Stimulated activated naive B cell treated with anti-CD40 and anti-IgM and Interleukin-4, amounts not matched to agents 10 μg/mL and 1 μg/mL and 100 μg/mL, for 72 hours (primary cell): ENCODE measurements around the gene SEMA4F.

Experiments
- ATAC-seq, 2 donors: fragments of 150-1000 bp; cut with Tn5 transposase; replicated peaks; 2 replicates each; pipeline ENCODE4 v1.10.0; 2021; ENCODE audit warnings: moderate library complexity in 1 of 2
- DNase-seq: peaks from one replicate; pipeline ENCODE4 v3.0.0; 2021
- H3K27ac Mint-ChIP-seq: one replicate; pipeline ENCODE4 v1.8.0; 2022; ENCODE audit warnings: mild to moderate bottlenecking, mixed read lengths
- H3K27me3 Mint-ChIP-seq, 2 donors: one replicate each; pipeline ENCODE4 v1.8.0; 2022; ENCODE audit warnings: mixed read lengths in 2 of 2
- H3K36me3 Mint-ChIP-seq, 2 donors: one replicate each; pipeline ENCODE4 v1.8.0; 2022; ENCODE audit warnings: mixed read lengths in 2 of 2, mild to moderate bottlenecking in 1 of 2
- H3K4me1 Mint-ChIP-seq, 2 donors: one replicate each; pipeline ENCODE4 v1.8.0; 2022; ENCODE audit warnings: mixed read lengths in 2 of 2, mild to moderate bottlenecking in 1 of 2
- H3K4me3 Mint-ChIP-seq, 2 donors: one replicate each; pipeline ENCODE4 v1.8.0; 2022; ENCODE audit warnings: mild to moderate bottlenecking in 2 of 2, mixed read lengths in 2 of 2, moderate library complexity in 1 of 2
- H3K9me3 Mint-ChIP-seq, 2 donors: one replicate each; pipeline ENCODE4 v1.8.0; 2022; ENCODE audit warnings: mixed read lengths in 2 of 2, mild to moderate bottlenecking in 1 of 2

Gene SEMA4F

DNA sequence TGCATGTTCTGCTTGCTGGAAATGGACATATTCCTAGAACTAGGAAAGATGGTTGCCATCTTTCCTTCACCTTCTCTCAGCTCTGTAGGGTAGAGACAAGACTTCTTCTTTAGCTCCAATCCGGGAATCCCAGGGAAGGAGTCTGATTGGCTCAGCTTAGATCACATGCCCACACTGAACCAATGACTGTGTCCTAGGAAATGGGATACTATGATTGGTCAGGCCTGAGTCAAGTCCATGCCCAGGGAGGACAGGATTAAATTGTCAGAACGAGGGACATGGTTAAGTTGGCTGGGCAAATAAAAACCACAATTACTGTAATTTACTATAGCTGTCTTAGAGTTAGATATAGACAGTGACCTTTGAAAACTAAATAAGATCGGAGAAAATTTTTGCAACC lies 31.4 kb downstream of the SEMA4F start:
- H3K36me3 Mint-ChIP-seq = peaks cover 0 to 9% of the 10 kb centered on the region in 2 donors
- DNase-seq (no peak), ATAC-seq (no peak)
- H3K27me3 Mint-ChIP-seq = no peaks in the 10 kb centered on the region
- no peak overlapping the region for H3K4me3 Mint-ChIP-seq
- H3K4me1 Mint-ChIP-seq = no peaks in the 10 kb centered on the region
- H3K9me3 Mint-ChIP-seq = no peaks in the 10 kb centered on the region
- H3K27ac Mint-ChIP-seq = no peak overlapping the region

DNA sequence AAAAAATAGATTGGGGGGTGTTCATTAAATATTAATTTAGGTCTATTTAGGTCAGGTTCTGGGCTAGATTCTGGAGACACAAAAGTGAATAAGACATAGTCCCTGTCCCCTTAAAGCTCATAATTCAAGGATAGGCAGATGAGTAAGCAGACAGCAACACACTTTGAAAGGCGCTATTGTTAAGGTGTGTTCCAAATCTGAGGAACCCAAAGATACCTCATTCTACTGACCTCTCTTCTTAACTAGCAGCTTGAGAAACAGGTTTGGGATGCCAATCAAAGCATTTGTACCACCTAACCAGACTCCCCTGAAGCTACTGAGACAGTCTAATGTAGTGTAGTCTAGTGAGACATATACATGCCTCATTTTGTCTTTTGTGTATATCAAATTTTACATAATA lies 34.8 kb downstream of the SEMA4F start:
- DNase-seq = no peak
- Mint-ChIP-seq H3K27ac (no peak overlapping the region), H3K4me3 (no peak overlapping the region), H3K9me3 (no peaks in the 10 kb centered on the region), H3K27me3 (peaks cover 6 to 10% of the 10 kb centered on the region in 2 donors), H3K36me3 (peaks cover 0 to 4% of the 10 kb centered on the region in 2 donors), H3K4me1 (no peaks in the 10 kb centered on the region)
- ATAC-seq = no peak

DNA sequence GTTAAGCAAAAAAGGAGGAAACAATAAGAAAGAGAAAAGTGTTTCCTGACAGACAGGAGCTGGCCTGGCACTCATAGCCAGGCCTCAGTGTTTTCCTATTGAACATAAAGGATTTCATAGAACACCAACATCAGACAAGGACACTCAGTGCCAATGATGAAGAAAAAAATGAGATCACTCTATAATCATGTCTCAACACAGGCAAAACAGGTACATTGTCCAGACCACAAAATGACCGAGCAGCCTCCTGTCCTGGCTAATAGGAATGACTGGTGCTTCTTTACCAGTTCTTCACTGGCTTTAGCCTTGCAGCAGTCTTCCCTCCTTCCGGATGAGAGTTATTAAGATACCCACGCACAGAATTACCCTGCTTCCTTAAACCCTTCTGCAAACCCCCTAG lies 35.6 kb downstream of the SEMA4F start:
- DNase-seq = no peak
- no peaks in the 10 kb centered on the region for H3K4me1 Mint-ChIP-seq
- H3K9me3 Mint-ChIP-seq = no peaks in the 10 kb centered on the region
- no peak overlapping the region for H3K4me3 Mint-ChIP-seq
- H3K27me3 Mint-ChIP-seq = peaks cover 6 to 10% of the 10 kb centered on the region in 2 donors
- ATAC-seq = no peak
- H3K36me3 Mint-ChIP-seq = peaks cover 0 to 4% of the 10 kb centered on the region in 2 donors
- H3K27ac Mint-ChIP-seq = no peak overlapping the region

GRCh38 chr2:74690571-74690970 lies 36.5 kb downstream of the SEMA4F start:
- Mint-ChIP-seq H3K27ac (no peak overlapping the region), H3K4me3 (no peak overlapping the region), H3K4me1 (no peaks in the 10 kb centered on the region), H3K27me3 (peaks cover 10 to 12% of the 10 kb centered on the region in 2 donors), H3K9me3 (no peaks in the 10 kb centered on the region), H3K36me3 (peaks cover 0 to 4% of the 10 kb centered on the region in 2 donors)
- DNase-seq = peak; percentile 11
- peak; percentile 82 to 84 for ATAC-seq

- H3K9me3 Mint-ChIP-seq = no peaks in the 10 kb centered on the region
- no peak overlapping the region for H3K27ac Mint-ChIP-seq
- ATAC-seq (no peak), DNase-seq (no peak)
- peaks cover 10 to 12% of the 10 kb centered on the region in 2 donors for H3K27me3 Mint-ChIP-seq
- no peaks in the 10 kb centered on the region for H3K36me3 Mint-ChIP-seq
- no peaks in the 10 kb centered on the region for H3K4me1 Mint-ChIP-seq
- no peak overlapping the region for H3K4me3 Mint-ChIP-seq
These were observed 37.9 kb downstream of the SEMA4F start for GRCh38 chr2:74691929-74692328.

GRCh38 chr2:74693213-74693612 lies 39.2 kb downstream of the SEMA4F start:
- ATAC-seq (no peak), DNase-seq (no peak)
- H3K36me3 Mint-ChIP-seq = no peaks in the 10 kb centered on the region
- H3K27me3 Mint-ChIP-seq = peaks cover 10 to 12% of the 10 kb centered on the region in 2 donors
- H3K4me1 Mint-ChIP-seq = no peaks in the 10 kb centered on the region
- no peak overlapping the region for H3K27ac Mint-ChIP-seq
- no peaks in the 10 kb centered on the region for H3K9me3 Mint-ChIP-seq
- H3K4me3 Mint-ChIP-seq = no peak overlapping the region

DNA sequence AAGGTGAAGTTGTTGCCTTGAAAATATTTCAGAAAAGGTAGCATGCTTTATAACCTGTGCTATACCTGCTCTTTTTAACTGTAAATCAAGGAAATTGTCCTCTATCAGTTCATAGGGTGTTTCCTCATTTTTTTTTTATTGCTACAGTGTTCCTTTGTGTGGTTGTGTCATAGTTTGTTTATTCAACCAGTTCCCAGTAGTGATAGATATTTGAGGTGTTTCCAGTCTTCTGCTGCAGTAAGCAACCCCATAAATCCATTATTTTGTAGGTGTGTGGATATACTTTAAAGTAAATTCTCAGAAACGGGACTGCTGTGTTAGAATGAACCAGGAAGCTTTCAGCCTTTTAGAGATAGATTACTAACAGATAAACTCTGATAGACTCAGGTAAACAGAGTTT lies 39.6 kb downstream of the SEMA4F start:
- Mint-ChIP-seq H3K36me3 (no peaks in the 10 kb centered on the region), H3K9me3 (no peaks in the 10 kb centered on the region), H3K27ac (no peak overlapping the region), H3K4me3 (no peak overlapping the region), H3K4me1 (no peaks in the 10 kb centered on the region), H3K27me3 (peaks cover 10 to 12% of the 10 kb centered on the region in 2 donors)
- DNase-seq (no peak), ATAC-seq (no peak)

DNA sequence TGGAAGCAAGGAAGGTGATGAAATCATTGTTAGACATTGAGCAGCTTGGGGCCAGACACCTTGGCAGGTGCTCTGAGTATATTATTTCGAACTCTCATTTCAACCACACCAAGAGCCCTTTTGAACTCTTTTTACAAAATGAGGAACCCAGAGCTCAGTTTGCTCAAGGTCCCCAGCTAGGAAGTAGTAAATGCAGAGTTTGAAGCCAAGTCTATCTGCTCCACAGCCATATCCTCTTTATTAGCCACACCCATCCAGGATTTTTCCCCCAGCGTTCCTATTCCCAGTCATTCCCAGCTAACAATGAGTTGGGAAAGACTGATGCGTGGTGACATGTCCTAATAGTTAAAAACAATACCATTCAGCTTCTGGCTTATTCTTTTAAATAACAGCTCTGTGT lies 40.2 kb downstream of the SEMA4F start:
- Mint-ChIP-seq H3K4me1 (no peaks in the 10 kb centered on the region), H3K4me3 (no peak overlapping the region), H3K36me3 (no peaks in the 10 kb centered on the region), H3K27ac (no peak overlapping the region), H3K9me3 (no peaks in the 10 kb centered on the region), H3K27me3 (peaks cover 10 to 12% of the 10 kb centered on the region in 2 donors)
- ATAC-seq (no peak), DNase-seq (no peak)

GRCh38 chr2:74695663-74696062 lies 41.6 kb downstream of the SEMA4F start:
- ATAC-seq = no peak

GRCh38 chr2:74696829-74697228 lies 42.8 kb downstream of the SEMA4F start:
- Mint-ChIP-seq H3K4me1 (peaks cover 5 to 9% of the 10 kb centered on the region in 2 donors), H3K27ac (no peak overlapping the region), H3K4me3 (no peak overlapping the region), H3K27me3 (peaks cover 7 to 20% of the 10 kb centered on the region in 2 donors), H3K9me3 (no peaks in the 10 kb centered on the region), H3K36me3 (no peaks in the 10 kb centered on the region)
- ATAC-seq (no peak), DNase-seq (no peak)

More at GRCh38 chr2:74695663-74696062, 41.6 kb downstream of the SEMA4F start:
- Mint-ChIP-seq H3K27me3 (peaks cover 10 to 18% of the 10 kb centered on the region in 2 donors), H3K4me1 (peaks cover 2 to 4% of the 10 kb centered on the region in 2 donors), H3K36me3 (no peaks in the 10 kb centered on the region), H3K4me3 (no peak overlapping the region), H3K27ac (no peak overlapping the region), H3K9me3 (no peaks in the 10 kb centered on the region)
- no peak for DNase-seq

DNA sequence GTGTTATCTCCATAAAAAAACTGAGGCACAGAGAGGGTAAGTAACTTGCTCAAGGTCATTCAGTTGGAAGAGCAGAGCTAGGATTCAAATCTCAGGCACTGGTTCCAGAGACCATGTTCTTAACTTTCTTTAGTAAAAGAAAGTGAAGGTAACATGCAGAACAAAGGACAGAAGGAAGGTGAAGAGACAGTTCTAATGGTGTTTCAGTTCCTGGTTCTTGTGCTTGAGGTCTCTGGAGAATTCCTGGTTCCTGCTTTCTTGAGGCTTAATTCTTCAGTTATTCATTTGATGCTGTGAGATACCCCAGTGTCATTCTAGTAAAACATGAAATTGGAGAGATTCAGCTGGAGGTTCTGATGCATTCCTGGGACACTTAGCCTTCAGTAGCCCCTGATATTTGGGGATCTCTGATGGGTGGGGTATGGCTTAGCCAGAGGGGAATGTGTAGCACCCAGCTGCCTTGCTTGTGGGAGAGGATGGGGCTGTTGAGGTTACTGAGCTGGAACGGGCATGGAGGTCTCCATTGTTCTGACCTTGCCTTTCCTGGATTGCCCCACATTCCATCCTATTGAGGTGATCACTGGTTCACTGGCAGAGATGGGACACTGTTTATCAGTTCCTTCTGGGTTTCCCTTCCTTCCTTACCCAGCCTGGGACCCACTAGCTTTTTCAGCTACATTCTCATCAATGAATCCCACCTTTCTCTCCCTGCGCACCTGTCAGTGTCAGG lies 46.8 kb downstream of the SEMA4F start:
- DNase-seq (no peak), ATAC-seq (no peak)
- H3K4me1 Mint-ChIP-seq = peaks cover 5 to 9% of the 10 kb centered on the region in 2 donors
- H3K27me3 Mint-ChIP-seq = peaks cover 0 to 12% of the 10 kb centered on the region in 2 donors
- H3K36me3 Mint-ChIP-seq = no peaks in the 10 kb centered on the region
- H3K27ac Mint-ChIP-seq = no peak overlapping the region
- no peak overlapping the region for H3K4me3 Mint-ChIP-seq
- H3K9me3 Mint-ChIP-seq = no peaks in the 10 kb centered on the region

DNA sequence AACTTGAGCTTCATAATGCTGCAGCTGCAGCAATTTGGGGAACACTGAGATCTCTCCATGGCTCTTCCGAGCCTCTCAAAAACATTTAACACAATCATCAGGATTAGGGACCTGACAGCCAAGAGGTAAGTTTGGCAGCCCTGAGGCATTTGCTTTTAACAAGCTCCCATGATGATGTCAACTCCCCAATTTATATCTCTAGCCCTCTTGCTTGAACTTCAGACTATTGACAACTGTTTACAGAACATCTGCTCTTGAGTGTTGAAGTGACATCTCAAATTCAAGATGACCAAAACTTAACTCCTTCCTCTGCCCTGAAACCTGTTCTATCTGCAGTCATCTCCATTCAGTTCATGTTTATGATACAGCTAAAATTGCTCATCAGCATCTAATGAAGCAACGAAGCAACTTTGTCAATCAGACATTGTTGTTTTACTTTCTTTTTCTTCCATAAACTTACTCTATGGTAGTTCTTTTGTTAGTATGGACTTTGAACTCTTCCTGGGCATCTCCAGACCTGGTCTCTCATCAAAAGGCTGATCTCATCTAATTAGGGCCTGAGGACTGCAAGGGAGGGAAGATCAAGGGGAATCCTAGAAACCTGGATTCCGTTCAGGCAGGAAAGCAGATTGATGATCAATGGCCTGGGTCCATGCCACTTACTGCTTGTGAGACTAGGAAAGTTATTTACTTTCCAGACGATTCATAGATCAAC lies 48.1 kb downstream of the SEMA4F start:
- H3K36me3 Mint-ChIP-seq = no peaks in the 10 kb centered on the region
- H3K4me3 Mint-ChIP-seq = no peak overlapping the region
- peaks cover 0 to 17% of the 10 kb centered on the region in 2 donors for H3K27me3 Mint-ChIP-seq
- ATAC-seq (no peak), DNase-seq (no peak)
- H3K4me1 Mint-ChIP-seq = peaks cover 5 to 9% of the 10 kb centered on the region in 2 donors
- no peaks in the 10 kb centered on the region for H3K9me3 Mint-ChIP-seq
- no peak overlapping the region for H3K27ac Mint-ChIP-seq

DNA sequence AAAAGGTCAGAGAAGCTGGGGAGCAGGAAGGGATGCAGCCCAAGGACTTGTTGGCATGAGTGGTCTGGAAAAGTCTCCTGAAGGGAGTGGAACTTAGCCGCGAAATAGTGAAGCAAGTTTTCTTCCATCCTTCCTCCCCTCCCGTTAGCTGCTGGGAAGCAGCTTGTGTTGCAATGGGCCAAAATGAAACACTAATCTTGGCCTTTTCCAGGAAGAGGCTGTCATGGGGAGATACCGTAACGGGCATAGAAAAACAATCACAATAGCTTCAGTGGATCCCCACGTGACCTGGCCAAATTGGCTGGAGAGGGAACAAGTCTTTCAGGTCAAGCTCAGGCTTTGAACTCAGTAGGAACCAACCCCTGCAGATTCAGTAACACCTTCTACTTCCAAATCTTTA lies 49.3 kb downstream of the SEMA4F start:
- Mint-ChIP-seq H3K4me3 (no peak overlapping the region), H3K9me3 (no peaks in the 10 kb centered on the region), H3K4me1 (peaks cover 5 to 9% of the 10 kb centered on the region in 2 donors), H3K36me3 (peaks cover 0 to 3% of the 10 kb centered on the region in 2 donors), H3K27ac (no peak overlapping the region), H3K27me3 (peaks cover 0 to 21% of the 10 kb centered on the region in 2 donors)
- DNase-seq (no peak), ATAC-seq (no peak)

DNA sequence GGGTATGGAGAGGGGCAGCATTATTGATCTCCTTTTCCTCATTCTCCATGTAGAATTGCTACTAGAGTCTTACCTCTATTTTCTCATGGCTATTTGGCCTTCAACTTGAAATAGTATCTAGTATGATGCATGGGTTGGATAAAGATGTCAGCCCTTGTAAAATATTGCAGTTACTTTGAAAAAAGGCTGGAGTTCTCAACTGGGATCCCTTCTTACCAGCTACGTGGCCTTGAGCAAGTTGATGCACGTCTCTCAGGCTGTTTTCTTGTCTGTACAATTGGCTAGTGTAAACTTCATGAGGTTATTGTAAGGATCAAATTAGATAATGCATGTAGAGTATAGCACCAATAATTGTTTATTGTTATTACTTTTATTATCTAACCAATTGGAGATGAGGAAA lies 50.2 kb downstream of the SEMA4F start:
- DNase-seq = no peak
- peaks cover 0 to 21% of the 10 kb centered on the region in 2 donors for H3K27me3 Mint-ChIP-seq
- H3K36me3 Mint-ChIP-seq = peaks cover 0 to 3% of the 10 kb centered on the region in 2 donors
- ATAC-seq = no peak
- peaks cover 5 to 9% of the 10 kb centered on the region in 2 donors for H3K4me1 Mint-ChIP-seq
- no peak overlapping the region for H3K27ac Mint-ChIP-seq
- H3K9me3 Mint-ChIP-seq = no peaks in the 10 kb centered on the region
- H3K4me3 Mint-ChIP-seq = no peak overlapping the region

- Mint-ChIP-seq H3K9me3 (no peaks in the 10 kb centered on the region), H3K36me3 (peaks cover 0 to 3% of the 10 kb centered on the region in 2 donors), H3K4me3 (no peak overlapping the region), H3K27me3 (peaks cover 0 to 11% of the 10 kb centered on the region in 2 donors), H3K4me1 (no peaks in the 10 kb centered on the region), H3K27ac (no peak overlapping the region)
- no peak for ATAC-seq
- DNase-seq = no peak
These were observed 52.7 kb downstream of the SEMA4F start for GRCh38 chr2:74706741-74707140.
